ENCODE results near the gene XPO4.

DNA sequence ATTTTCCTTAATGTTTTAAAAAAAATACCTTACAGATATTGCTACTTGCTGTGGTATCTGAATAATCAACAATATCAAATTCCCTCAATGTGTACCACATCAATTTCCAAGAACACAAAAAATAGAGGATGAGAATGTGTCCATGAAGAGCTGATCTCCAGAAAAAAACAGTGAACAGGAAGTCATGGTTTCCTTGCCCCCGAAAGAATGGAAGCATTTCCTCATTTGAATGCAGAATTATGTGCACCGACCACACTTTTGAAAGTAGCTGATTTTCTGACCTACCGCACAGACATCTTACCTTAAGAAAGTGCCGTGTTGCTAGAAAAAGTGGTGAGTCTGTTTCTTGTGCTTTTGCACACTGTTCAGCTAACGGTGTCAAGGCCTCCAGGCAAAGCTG is 115.4 kb downstream of the XPO4 start:
- TF ChIP-seq TCF7 (IDR thresholded peaks at IDR 0.05; ENCODE audit: low read depth) = no peak
- TF ChIP-seq FOXK1 (CRISPR knock-in tag; IDR thresholded peaks at IDR 0.05; ENCODE audit: borderline replicate concordance, low read depth) = no peak
- TF ChIP-seq PHF21A (CRISPR knock-in tag; IDR thresholded peaks at IDR 0.05) = no peak
- TF ChIP-seq CREB1 (IDR thresholded peaks at IDR 0.05) = no peak
- no peak for TF ChIP-seq CREB1 (CRISPR knock-in tag; IDR thresholded peaks at IDR 0.05)
- no peak for TF ChIP-seq ZNF816 (CRISPR knock-in tag; IDR thresholded peaks at IDR 0.05; ENCODE audit: borderline replicate concordance)

All from HepG2 (cell line).